ENCODE measurements around the gene P2RY4.

DNA sequence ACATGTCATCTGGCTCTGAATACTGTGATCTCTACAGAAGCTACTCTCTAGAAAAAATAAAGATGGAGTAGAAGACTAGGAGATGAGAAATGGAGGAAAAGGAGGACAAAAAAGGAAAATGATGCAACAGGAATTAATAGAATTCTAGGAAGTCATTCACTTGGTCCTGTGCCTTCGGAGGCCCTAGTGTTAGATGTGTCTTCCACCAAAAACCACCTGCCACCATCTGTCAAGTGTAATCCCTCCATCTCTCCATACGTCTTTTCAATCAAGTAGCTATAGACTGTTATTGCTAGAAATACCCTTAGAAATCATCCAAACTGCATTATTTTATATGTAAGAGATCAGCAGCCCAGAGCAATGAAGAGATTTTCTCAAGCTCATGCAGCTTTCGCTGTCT lies 19.1 kb upstream of the P2RY4 start:
- no peak for TF ChIP-seq POLR2A (IDR thresholded peaks at IDR 0.05)
- TF ChIP-seq, protein P1, sequence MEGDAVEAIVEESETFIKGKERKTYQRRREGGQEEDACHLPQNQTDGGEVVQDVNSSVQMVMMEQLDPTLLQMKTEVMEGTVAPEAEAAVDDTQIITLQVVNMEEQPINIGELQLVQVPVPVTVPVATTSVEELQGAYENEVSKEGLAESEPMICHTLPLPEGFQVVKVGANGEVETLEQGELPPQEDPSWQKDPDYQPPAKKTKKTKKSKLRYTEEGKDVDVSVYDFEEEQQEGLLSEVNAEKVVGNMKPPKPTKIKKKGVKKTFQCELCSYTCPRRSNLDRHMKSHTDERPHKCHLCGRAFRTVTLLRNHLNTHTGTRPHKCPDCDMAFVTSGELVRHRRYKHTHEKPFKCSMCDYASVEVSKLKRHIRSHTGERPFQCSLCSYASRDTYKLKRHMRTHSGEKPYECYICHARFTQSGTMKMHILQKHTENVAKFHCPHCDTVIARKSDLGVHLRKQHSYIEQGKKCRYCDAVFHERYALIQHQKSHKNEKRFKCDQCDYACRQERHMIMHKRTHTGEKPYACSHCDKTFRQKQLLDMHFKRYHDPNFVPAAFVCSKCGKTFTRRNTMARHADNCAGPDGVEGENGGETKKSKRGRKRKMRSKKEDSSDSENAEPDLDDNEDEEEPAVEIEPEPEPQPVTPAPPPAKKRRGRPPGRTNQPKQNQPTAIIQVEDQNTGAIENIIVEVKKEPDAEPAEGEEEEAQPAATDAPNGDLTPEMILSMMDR (IDR thresholded peaks at IDR 0.05), result no peak
